WTC11 (cell line): ENCODE results near the gene MVP.

Experiments
- ATF2 ChIP-seq: sonication (generic); formaldehyde crosslinking; IDR thresholded peaks from 2 replicates; pipeline ENCODE4 v1.8.1; 2022; ENCODE audit warnings: low read depth, missing genetic modification reagents, borderline replicate concordance
- CREM ChIP-seq: sonication (generic); formaldehyde crosslinking; IDR thresholded peaks from 2 replicates; pipeline ENCODE4 v1.8.1; 2022; ENCODE audit warnings: mild to moderate bottlenecking, missing genetic modification reagents, moderate library complexity
- CTCF ChIP-seq: fragments of 200-600 bp; IDR thresholded peaks from 2 replicates; pipeline ENCODE4 v1.8.0; 2022; ENCODE audit warnings: antibody characterized with exemption
- E2F4 ChIP-seq: sonication (generic); formaldehyde crosslinking; IDR thresholded peaks from 2 replicates; pipeline ENCODE4 v1.8.1; 2022; ENCODE audit warnings: low read depth, mild to moderate bottlenecking, moderate library complexity, missing genetic modification reagents, borderline replicate concordance
- RELA ChIP-seq: sonication (generic); formaldehyde crosslinking; IDR thresholded peaks from 2 replicates; pipeline ENCODE4 v1.8.1; 2022; ENCODE audit warnings: missing genetic modification reagents, mild to moderate bottlenecking, borderline replicate concordance

GRCh38 chr16:29809031-29809747, 11.1 kb upstream of the MVP start:
- TF ChIP-seq CTCF (no peak), RELA (CRISPR knock-in tag) (no peak), E2F4 (CRISPR knock-in tag) (no peak), ATF2 (CRISPR knock-in tag) (no peak), CREM (no peak)
